SW480 (cell line): ENCODE results near the gene BTLA.
"Not testable (repeated sequence)": the region's sequence is repeated elsewhere in the genome, so short reads cannot be mapped to it uniquely, and the experiment has no call there.

Experiments
- DNase-seq: peaks from one replicate; pipeline ENCODE4 v3.0.0-alpha.2; 2016; ENCODE audit warnings: low spot score

Gene BTLA

DNA sequence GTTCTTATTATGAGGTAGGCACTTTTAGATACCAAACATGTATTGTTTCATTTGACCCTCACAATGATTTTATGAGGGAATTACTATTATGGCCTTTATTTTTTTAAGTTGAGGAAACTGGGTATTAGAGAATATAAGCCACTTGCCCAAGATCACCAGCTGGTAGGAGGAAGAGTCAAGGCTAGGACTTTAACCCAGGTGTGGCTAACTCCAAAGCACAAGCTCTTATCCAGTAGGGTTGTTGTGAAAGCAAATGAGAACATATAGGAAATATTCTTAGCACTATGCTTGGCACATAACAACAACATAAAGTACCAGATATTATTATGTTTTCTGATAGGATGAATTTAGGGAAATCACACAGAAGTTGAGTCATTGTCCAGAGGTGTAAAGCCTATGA is 7.9 kb downstream of the BTLA start:
- DNase-seq: no peak

DNA sequence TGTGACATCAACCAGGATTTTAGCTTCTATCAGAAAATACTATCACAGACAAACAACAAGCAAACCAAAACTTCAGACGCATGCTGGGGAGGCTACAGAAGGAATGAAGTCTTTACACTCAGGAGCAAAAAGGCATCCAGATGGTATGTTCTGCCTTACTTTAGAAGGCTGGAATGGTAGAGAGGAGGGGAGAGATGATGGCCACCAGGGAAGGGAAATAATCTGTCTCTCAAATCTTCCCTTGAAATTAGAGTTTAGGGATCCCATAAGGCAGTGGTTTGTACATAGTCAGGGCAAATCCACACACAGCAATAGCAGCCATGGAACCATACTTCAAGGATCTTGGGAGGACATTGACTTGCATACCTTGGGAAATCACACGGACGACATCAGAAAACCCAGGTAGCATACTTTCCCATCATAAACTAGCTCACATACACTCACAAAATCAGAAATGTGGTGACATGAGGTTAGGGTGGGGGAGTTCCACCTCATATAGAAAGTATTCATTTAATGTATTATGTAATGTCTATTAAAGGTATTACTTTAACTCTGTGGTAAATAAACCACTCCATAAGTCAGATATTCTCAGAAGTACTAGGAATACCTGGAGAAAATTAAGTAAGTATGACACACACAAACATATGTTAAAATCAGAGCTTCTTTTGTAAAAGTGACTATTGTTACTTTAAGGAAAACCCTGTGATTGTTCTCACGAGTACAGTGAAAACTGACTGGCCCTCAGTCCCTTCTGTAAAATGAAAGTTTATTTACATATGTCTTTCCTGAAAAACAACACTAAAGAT is 9.4 kb downstream of the BTLA start:
- DNase-seq: no peak

DNA sequence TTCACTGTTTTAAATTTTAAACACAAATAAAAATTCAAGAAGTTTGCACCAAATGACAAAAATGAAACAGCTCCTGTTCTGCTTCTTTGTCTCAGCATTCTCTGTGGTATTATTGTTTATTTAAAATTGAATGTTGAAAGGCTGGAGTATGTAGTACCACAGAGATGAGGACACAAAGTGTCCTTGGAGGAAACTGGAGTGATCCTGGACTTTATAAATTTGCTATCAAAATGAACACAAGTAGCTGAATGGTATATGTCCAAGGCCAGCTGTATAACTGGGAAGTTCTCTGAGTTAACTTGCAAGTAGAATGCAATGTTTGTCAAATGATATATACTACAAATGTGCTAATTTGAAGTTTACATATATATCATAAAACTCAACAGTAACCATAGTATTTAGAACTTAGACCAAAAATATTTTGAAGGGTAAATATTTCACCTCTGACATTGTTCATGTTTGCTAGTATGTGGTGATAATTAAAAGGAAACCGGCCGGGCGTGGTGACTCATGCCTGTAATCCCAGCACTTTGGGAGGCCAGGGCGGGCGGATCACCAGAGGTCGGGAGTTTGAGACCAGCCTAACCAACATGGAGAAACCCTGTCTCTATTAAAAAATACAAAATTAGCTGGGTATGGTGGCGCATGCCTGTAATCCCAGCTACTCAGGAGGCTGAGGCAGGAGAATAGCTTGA is 12.3 kb downstream of the BTLA start:
- no peak for DNase-seq

GRCh38 chr3:112484352-112484751 is 14.9 kb downstream of the BTLA start:
- no peak for DNase-seq

- DNase-seq: no peak
Observed at GRCh38 chr3:112482675-112483074, 16.6 kb downstream of the BTLA start.

DNA sequence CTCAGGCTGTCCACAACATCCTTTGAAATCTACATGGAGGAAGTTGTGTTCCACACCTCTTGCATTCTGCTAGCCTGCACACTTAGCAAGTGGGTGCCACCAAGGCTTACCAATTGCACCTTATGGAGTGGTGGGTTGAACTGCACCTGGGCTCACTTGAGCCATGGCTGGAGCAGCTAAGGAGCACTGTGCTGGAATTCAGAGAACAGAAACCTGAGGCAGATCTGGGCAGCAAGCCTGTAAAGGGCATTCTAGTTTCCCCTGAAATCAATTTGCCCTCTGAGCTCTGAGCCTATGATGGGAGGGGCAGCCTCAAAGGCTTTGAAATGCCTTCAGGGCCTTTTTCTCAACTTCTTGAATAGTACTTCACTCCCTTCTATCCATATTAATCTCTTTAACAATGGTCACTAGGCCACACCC is 18.0 kb downstream of the BTLA start:
- DNase-seq: no peak

DNA sequence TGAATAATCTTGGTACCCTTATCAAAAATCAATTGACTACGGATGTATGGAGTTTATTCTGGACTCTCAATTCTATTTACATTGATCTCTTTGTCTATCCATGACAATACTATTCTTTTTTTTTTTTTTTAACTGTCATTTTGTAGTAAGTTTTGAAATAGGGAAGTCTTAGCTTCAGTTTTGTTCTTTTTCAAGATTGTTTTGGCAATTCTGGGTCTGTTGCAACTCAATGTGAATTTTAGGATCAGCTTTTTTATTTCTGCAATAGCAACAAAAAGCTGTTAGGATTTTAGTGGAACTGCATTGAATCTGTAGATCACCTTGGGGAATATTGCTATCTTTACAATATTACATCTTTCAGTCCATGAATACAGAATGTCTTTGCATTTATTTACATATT is 21.4 kb downstream of the BTLA start:
- no peak for DNase-seq

DNA sequence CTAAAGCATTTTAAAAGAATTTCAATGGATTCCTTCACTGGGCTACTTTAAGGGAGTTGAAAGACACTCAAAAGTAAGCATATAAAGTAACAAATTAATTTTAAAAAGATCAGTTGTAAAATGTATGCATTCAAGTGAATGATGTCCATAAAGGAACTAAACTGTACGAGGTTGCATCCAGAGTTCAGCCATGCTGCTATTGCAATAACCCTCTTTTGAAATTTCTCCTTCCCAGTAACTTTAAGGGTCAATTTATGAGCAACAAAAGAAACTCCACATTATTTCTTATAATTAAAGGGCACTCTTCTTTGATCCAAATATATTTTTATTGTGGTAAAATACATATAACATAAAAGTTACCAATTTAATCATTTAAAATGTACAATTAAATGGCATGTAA is 22.9 kb downstream of the BTLA start:
- no peak for DNase-seq

DNA sequence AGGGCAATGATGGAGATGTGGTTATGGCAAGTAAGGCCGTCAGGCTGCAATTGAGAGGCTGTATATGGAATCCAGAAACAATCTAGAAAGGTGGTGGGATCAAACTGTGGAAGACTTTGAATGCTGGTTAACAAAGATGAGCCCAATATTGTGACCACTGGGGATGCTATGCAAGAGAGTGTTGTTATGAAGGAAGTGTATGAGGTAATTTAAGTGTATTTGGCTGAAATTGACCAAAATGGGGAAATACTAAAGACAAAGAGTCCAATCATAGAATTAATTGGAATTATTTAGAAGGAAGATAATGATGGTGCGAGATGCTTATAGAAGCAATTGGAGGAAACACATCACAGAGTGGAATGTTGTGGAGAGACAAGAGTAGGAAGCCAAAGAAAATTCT is 24.5 kb downstream of the BTLA start:
- no peak for DNase-seq

DNA sequence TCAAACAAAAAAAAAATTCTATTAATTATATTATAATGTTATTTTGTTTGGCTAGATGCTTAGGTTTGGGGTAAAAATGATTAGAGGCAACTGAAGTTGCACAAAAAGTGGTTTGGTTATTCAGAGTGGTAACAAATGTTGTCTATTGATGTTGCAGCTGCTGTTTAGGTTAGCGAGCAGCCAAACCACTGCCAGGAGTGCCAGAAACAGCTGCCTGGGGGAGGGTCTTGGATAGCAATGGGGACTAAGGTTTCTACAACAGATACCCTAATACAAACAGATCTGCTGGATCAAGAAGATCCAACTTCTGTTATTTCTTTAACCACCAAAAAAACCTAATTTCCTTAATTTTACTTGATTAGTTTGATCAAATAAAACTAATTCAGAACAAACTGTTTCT is 26.6 kb downstream of the BTLA start:
- DNase-seq: no peak

DNA sequence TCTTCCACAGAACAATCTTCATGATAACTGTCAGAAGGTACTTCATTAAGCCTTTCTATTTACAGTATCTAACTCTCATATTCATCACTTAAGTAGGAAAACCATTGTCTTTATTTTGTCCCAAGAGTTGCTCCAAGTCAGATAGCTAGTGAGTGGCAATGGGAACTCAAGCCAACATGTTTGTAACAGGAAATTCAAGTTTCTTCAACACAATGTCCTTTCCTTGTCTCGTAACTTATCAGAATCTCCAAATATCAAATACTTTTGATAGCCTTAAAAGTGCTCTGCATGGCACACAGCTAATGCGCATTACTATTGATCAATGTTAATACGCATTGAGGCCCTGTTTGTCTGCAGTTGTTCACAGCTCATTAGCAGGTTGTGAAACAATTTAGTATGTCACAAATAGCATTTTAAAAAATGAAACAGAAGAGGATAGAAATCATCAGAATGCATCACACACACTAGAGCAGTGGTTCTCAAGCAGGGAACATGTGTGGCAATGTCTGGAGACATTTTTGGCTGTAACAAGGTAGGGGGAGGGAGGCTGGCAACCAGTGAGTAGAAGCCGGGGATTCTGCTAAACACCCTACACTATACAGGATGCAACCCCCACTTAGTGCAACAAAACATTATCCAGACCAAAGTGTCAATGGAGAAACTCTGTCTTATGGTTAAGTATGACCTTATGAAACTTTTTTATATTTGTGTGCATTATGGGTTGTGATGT is 27.5 kb downstream of the BTLA start:
- DNase-seq: no peak

- DNase-seq: no peak
Observed at GRCh38 chr3:112470788-112471187, 28.5 kb downstream of the BTLA start.

GRCh38 chr3:112469671-112470070 is 29.6 kb downstream of the BTLA start:
- DNase-seq: no peak

GRCh38 chr3:112467539-112467938 is 31.7 kb downstream of the BTLA start:
- DNase-seq: no peak

- no peak for DNase-seq
Observed at GRCh38 chr3:112466020-112466419, 33.3 kb downstream of the BTLA start.

DNA sequence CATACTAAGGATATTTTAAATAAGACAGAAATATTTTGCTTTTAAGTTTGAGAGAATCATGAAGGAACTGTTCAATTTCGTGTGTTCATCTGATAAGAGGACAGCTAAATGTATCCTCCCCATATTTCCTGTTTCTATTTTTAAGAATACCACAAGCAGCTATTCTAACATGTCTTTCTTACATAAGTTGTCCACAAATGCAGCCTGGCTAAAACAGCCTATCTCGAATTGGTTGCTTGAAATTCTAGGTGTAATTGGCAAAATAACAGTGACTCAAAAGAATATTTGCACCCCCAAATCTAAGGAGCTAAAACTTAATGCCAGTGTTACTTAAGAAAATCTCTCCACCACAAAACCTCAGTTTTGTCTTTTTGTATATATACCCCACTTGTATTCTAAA is 35.0 kb downstream of the BTLA start:
- DNase-seq: no peak

GRCh38 chr3:112463250-112463649 is 36.0 kb downstream of the BTLA start:
- no peak for DNase-seq

DNA sequence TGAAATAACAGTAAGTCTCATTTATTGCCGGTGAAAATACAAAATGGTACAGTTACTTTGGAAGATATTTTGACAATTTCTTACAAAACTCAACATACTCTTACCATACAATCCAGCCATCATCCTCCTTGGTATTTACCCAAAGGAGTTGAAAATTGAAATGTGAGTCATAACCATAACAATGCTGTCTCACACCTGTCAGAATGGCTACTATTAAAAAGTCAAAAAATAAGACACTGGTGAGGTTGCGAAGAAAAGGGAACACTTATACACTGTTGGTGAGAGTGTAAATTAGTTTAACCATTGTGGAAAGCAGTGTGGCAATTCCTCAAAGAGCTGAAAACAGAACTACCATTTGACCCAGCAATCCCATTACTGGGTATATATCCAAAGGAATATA is 37.5 kb downstream of the BTLA start:
- DNase-seq: not testable (repeated sequence)

- no peak for DNase-seq
Observed at GRCh38 chr3:112460519-112461195, 38.6 kb downstream of the BTLA start.

DNA sequence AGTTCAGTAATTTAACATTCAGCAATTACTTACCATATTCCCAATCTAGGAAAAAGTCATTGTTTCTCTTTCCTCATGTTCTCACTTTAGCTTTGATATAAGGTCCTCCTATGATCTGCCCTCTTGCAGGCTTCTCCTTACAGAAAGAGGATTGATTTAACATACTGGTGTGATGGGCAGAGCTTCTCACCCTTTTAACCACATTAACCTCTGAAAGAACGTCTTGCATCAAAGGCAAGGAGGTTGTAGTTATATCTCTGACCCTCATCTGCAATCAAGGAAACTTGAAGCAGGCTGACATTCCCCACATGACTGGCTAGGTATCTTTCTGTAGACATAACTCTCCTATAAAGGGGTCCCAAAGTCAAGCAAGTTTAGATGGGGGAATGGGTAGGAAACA is 39.5 kb downstream of the BTLA start:
- DNase-seq: no peak

DNA sequence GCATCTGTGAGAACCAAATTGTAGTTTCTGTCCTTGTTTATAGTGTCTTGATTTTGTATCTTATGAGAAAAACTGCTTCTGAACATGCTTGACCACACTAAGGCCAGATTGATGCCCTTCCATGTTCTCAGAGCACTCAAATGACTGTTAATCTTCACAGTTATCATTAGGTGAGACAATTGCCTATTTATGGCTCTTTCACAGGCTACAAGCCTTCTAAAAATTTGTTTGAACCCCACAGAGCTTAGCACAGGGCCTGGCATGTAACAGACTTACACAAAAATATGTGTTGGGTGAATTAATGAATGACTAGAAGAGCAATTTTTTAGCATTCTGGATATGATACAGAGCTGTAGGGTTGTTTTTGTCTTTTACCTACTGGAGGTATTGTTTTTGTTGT is 43.1 kb downstream of the BTLA start:
- no peak for DNase-seq

- DNase-seq: no peak
Observed at GRCh38 chr3:112448939-112449338, 50.3 kb downstream of the BTLA start.

- DNase-seq: no peak
Observed at GRCh38 chr3:112446343-112446742, 52.9 kb downstream of the BTLA start.
